ENCODE data around the gene CHCHD10. TPM values are rescaled to one million over a fixed set of nuclear protein-coding genes. Genes with fewer than 3 reads are reported as not detected.

CHCHD10 gene
- total RNA-seq, 1 experiment from 2014 or later, result 198 TPM

DNA sequence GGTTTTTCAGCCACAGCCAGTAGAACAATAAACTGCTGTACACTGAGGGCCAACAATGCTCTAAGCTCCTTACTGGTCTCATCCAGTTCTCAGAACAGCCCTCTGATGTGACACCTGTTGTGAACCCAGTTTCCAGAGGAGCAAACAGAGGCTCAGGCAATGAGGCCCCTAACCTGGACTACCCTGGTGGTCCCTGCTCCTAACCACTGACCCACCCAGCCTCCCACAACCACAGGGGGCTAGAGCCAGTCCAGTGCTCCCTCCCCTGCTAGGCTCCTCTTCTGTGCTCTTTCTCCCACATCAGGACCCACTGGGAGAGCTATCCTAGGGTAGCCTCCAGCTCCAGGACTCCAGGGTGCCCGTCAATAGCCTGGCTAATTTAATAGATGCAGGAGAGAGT lies 14.9 kb upstream of the CHCHD10 start:
- no peaks in the 10 kb centered on the region for H3K36me3 Mint-ChIP-seq
- ATAC-seq (no peak), DNase-seq (ENCODE audit: low spot score) (no peak)
- H3K4me3 Mint-ChIP-seq, result no peak overlapping the region
- ChIA-PET CTCF (interaction anchor here (1.0 kb wide), 1 partner anchor 15 kb away, joined by 3 read pairs; the partner anchor contains the start of gene CHCHD10), POLR2A (no interaction called here)
- no peak overlapping the region for H3K27ac Mint-ChIP-seq
- H3K4me1 Mint-ChIP-seq, result peaks cover 10% of the 10 kb centered on the region; the same call in 1 of the 2 replicates
- H3K27me3 Mint-ChIP-seq (ENCODE audit: low read depth), result no peaks in the 10 kb centered on the region; the same call in 1 of the 2 replicates
- TF ChIP-seq, protein P1, sequence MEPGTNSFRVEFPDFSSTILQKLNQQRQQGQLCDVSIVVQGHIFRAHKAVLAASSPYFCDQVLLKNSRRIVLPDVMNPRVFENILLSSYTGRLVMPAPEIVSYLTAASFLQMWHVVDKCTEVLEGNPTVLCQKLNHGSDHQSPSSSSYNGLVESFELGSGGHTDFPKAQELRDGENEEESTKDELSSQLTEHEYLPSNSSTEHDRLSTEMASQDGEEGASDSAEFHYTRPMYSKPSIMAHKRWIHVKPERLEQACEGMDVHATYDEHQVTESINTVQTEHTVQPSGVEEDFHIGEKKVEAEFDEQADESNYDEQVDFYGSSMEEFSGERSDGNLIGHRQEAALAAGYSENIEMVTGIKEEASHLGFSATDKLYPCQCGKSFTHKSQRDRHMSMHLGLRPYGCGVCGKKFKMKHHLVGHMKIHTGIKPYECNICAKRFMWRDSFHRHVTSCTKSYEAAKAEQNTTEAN (CRISPR knock-in tag; IDR thresholded peaks at IDR 0.05), result no peak
- TF ChIP-seq GTF2I (CRISPR knock-in tag; conservative IDR thresholded peaks at IDR 0.05) (no peak), MXD4 (CRISPR knock-in tag; IDR thresholded peaks at IDR 0.05; ENCODE audit: borderline replicate concordance) (no peak), GRHL2 (CRISPR knock-in tag; IDR thresholded peaks at IDR 0.05; ENCODE audit: insufficient replicate concordance, severe bottlenecking) (no peak), ZNF317 (CRISPR knock-in tag; IDR thresholded peaks at IDR 0.05; ENCODE audit: borderline replicate concordance, low read depth) (no peak), ZNF138 (CRISPR knock-in tag; conservative IDR thresholded peaks at IDR 0.05) (no peak), FOXJ3 (CRISPR knock-in tag; IDR thresholded peaks at IDR 0.05; ENCODE audit: borderline replicate concordance) (no peak), SOX15 (CRISPR knock-in tag; IDR thresholded peaks at IDR 0.05) (no peak), NR2C2 (CRISPR knock-in tag; IDR thresholded peaks at IDR 0.05) (no peak)
- TF ChIP-seq, protein P2, sequence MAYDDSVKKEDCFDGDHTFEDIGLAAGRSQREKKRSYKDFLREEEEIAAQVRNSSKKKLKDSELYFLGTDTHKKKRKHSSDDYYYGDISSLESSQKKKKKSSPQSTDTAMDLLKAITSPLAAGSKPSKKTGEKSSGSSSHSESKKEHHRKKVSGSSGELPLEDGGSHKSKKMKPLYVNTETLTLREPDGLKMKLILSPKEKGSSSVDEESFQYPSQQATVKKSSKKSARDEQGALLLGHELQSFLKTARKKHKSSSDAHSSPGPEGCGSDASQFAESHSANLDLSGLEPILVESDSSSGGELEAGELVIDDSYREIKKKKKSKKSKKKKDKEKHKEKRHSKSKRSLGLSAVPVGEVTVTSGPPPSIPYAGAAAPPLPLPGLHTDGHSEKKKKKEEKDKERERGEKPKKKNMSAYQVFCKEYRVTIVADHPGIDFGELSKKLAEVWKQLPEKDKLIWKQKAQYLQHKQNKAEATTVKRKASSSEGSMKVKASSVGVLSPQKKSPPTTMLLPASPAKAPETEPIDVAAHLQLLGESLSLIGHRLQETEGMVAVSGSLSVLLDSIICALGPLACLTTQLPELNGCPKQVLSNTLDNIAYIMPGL (CRISPR knock-in tag; IDR thresholded peaks at IDR 0.05), result no peak
- TF ChIP-seq, protein P3, sequence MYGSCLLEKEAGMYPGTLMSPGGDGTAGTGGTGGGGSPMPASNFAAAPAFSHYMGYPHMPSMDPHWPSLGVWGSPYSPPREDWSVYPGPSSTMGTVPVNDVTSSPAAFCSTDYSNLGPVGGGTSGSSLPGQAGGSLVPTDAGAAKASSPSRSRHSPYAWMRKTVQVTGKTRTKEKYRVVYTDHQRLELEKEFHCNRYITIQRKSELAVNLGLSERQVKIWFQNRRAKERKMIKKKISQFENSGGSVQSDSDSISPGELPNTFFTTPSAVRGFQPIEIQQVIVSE (CRISPR knock-in tag; IDR thresholded peaks at IDR 0.05; ENCODE audit: borderline replicate concordance), result no peak
- TF ChIP-seq, protein P4, sequence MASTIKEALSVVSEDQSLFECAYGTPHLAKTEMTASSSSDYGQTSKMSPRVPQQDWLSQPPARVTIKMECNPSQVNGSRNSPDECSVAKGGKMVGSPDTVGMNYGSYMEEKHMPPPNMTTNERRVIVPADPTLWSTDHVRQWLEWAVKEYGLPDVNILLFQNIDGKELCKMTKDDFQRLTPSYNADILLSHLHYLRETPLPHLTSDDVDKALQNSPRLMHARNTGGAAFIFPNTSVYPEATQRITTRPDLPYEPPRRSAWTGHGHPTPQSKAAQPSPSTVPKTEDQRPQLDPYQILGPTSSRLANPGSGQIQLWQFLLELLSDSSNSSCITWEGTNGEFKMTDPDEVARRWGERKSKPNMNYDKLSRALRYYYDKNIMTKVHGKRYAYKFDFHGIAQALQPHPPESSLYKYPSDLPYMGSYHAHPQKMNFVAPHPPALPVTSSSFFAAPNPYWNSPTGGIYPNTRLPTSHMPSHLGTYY (CRISPR knock-in tag; IDR thresholded peaks at IDR 0.05), result no peak
- TF ChIP-seq, protein P5, sequence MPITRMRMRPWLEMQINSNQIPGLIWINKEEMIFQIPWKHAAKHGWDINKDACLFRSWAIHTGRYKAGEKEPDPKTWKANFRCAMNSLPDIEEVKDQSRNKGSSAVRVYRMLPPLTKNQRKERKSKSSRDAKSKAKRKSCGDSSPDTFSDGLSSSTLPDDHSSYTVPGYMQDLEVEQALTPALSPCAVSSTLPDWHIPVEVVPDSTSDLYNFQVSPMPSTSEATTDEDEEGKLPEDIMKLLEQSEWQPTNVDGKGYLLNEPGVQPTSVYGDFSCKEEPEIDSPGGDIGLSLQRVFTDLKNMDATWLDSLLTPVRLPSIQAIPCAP (CRISPR knock-in tag; IDR thresholded peaks at IDR 0.05), result no peak
- H3K9me3 Mint-ChIP-seq, result no peaks in the 10 kb centered on the region

DNA sequence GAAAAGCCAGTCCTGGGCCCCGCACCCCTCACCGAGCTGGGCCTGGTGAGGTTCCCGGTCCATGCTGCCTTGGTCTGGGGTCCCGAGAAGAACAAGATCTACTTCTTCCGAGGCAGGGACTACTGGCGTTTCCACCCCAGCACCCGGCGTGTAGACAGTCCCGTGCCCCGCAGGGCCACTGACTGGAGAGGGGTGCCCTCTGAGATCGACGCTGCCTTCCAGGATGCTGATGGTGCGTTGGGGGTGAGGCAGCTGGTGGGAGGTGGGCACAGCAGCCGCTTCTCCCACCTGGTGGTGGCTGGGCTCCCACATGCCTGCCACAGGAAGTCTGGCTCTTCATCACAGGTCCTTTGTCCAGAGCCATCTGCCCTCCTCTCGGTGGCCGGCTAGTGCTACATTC lies 14.5 kb upstream of the CHCHD10 start:
- Mint-ChIP-seq H3K4me1 (peaks cover 7% of the 10 kb centered on the region; the same call in 1 of the 2 replicates), H3K36me3 (no peaks in the 10 kb centered on the region), H3K27ac (no peak overlapping the region), H3K9me3 (no peaks in the 10 kb centered on the region), H3K27me3 (ENCODE audit: low read depth) (no peaks in the 10 kb centered on the region; the same call in 1 of the 2 replicates), H3K4me3 (no peak overlapping the region)
- TF ChIP-seq, protein P6, sequence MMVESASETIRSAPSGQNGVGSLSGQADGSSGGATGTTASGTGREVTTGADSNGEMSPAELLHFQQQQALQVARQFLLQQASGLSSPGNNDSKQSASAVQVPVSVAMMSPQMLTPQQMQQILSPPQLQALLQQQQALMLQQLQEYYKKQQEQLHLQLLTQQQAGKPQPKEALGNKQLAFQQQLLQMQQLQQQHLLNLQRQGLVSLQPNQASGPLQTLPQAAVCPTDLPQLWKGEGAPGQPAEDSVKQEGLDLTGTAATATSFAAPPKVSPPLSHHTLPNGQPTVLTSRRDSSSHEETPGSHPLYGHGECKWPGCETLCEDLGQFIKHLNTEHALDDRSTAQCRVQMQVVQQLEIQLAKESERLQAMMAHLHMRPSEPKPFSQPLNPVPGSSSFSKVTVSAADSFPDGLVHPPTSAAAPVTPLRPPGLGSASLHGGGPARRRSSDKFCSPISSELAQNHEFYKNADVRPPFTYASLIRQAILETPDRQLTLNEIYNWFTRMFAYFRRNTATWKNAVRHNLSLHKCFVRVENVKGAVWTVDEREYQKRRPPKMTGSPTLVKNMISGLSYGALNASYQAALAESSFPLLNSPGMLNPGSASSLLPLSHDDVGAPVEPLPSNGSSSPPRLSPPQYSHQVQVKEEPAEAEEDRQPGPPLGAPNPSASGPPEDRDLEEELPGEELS (CRISPR knock-in tag; IDR thresholded peaks at IDR 0.05), result no peak
- TF ChIP-seq JUN (CRISPR knock-in tag; IDR thresholded peaks at IDR 0.05), result no peak
- no peak for TF ChIP-seq TP53 (CRISPR knock-in tag; IDR thresholded peaks at IDR 0.05)
- no peak for TF ChIP-seq FOXK1 (CRISPR knock-in tag; IDR thresholded peaks at IDR 0.05)
- TF ChIP-seq, protein P7, sequence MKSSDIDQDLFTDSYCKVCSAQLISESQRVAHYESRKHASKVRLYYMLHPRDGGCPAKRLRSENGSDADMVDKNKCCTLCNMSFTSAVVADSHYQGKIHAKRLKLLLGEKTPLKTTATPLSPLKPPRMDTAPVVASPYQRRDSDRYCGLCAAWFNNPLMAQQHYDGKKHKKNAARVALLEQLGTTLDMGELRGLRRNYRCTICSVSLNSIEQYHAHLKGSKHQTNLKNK (CRISPR knock-in tag; IDR thresholded peaks at IDR 0.05), result no peak
- TF ChIP-seq NFATC4 (CRISPR knock-in tag; IDR thresholded peaks at IDR 0.05), result no peak
- TF ChIP-seq CREM (CRISPR knock-in tag; IDR thresholded peaks at IDR 0.05), result no peak
- TF ChIP-seq RELA (CRISPR knock-in tag; IDR thresholded peaks at IDR 0.05; ENCODE audit: borderline replicate concordance), result no peak
- no peak for ATAC-seq
- POLR2A ChIA-PET, result no interaction called here
- no peak for DNase-seq (ENCODE audit: low spot score)
- CTCF ChIA-PET, result interaction anchor here (0.8 to 1.6 kb wide), 3 partner anchors 11 to 112 kb away, joined by 3 to 5 read pairs (median 4); partner anchors contain the start of genes CHCHD10 and MIF
